HEK293T (cell line): ENCODE data around the gene KRT16.
"Not testable (repeated sequence)": the region's sequence is repeated elsewhere in the genome, so short reads cannot be mapped to it uniquely, and the experiment has no call there.

ENCODE experiments used
- CTCF ChIA-PET: fragments of 350-600 bp; formaldehyde crosslinking; extraction: SDS; loops from one replicate; lab custom pipeline; 2021; ENCODE audit warnings: antibody characterized with exemption, inconsistent platforms; lab: Yijun Ruan, JAX
- POLR2A ChIA-PET: fragments of 350-600 bp; formaldehyde crosslinking; extraction: SDS; loops from one replicate; lab custom pipeline; 2020; ENCODE audit warnings: antibody characterized with exemption, inconsistent platforms; lab: Yijun Ruan, JAX
- DNase-seq: peaks from one replicate; pipeline ENCODE4 v3.0.0; 2012; ENCODE audit warnings: mixed read lengths; ENCODE audit errors: extremely low spot score
- ARNT ChIP-seq: fragments of 450-650 bp; IDR thresholded peaks from 2 replicates; pipeline ENCODE4 v1.6.1; 2017; ENCODE audit warnings: mild to moderate bottlenecking
- BHLHE40 ChIP-seq: fragments of 450-650 bp; IDR thresholded peaks from 2 replicates; pipeline ENCODE4 v1.6.1; 2016; ENCODE audit warnings: mild to moderate bottlenecking, moderate library complexity, borderline replicate concordance
- CTBP1 ChIP-seq: fragments of 450-650 bp; IDR thresholded peaks from 2 replicates; pipeline ENCODE4 v1.6.1; 2016; ENCODE audit warnings: borderline replicate concordance
- ELF4 ChIP-seq: fragments of 450-650 bp; IDR thresholded peaks from 2 replicates; pipeline ENCODE4 v1.6.1; 2017; ENCODE audit warnings: antibody characterized with exemption
- FOXA1 ChIP-seq: fragments of 450-650 bp; IDR thresholded peaks from 2 replicates; pipeline ENCODE4 v1.6.1; 2016; ENCODE audit warnings: mild to moderate bottlenecking
- FOXK2 ChIP-seq: fragments of 450-650 bp; IDR thresholded peaks from 2 replicates; pipeline ENCODE4 v1.6.1; 2016; ENCODE audit warnings: mild to moderate bottlenecking
- FOXM1 ChIP-seq: fragments of 450-650 bp; IDR thresholded peaks from 2 replicates; pipeline ENCODE4 v1.6.1; 2017; ENCODE audit warnings: mild to moderate bottlenecking, borderline replicate concordance
- HDGF ChIP-seq: fragments of 450-650 bp; IDR thresholded peaks from 2 replicates; pipeline ENCODE4 v1.6.1; 2017; ENCODE audit warnings: antibody characterized with exemption, borderline replicate concordance
- L3MBTL2 ChIP-seq: fragments of 450-650 bp; conservative IDR thresholded peaks from 2 replicates; pipeline ENCODE4 v1.6.1; 2016; ENCODE audit warnings: mild to moderate bottlenecking
- LEF1 ChIP-seq: fragments of 450-650 bp; IDR thresholded peaks from 2 replicates; pipeline ENCODE4 v1.6.1; 2017; ENCODE audit warnings: mild to moderate bottlenecking, borderline replicate concordance
- NFRKB ChIP-seq: fragments of 450-650 bp; IDR thresholded peaks from 2 replicates; pipeline ENCODE4 v1.6.1; 2016; ENCODE audit warnings: mild to moderate bottlenecking, moderate library complexity
- SP1 ChIP-seq: fragments of 450-650 bp; IDR thresholded peaks from 2 replicates; pipeline ENCODE4 v1.6.1; 2017
- SUZ12 ChIP-seq: fragments of 450-650 bp; IDR thresholded peaks from 2 replicates; pipeline ENCODE4 v1.6.1; 2016; ENCODE audit warnings: mild to moderate bottlenecking
- TARDBP ChIP-seq: fragments of 450-650 bp; IDR thresholded peaks from 2 replicates; pipeline ENCODE4 v1.6.1; 2016
- ZNF384 ChIP-seq: fragments of 450-650 bp; IDR thresholded peaks from 2 replicates; pipeline ENCODE4 v1.6.1; 2016
- TF ChIP-seq, protein P1 (sequence below): fragments of 450-650 bp; IDR thresholded peaks from 2 replicates; pipeline ENCODE4 v1.6.1; 2016

The KRT16 gene

DNA sequence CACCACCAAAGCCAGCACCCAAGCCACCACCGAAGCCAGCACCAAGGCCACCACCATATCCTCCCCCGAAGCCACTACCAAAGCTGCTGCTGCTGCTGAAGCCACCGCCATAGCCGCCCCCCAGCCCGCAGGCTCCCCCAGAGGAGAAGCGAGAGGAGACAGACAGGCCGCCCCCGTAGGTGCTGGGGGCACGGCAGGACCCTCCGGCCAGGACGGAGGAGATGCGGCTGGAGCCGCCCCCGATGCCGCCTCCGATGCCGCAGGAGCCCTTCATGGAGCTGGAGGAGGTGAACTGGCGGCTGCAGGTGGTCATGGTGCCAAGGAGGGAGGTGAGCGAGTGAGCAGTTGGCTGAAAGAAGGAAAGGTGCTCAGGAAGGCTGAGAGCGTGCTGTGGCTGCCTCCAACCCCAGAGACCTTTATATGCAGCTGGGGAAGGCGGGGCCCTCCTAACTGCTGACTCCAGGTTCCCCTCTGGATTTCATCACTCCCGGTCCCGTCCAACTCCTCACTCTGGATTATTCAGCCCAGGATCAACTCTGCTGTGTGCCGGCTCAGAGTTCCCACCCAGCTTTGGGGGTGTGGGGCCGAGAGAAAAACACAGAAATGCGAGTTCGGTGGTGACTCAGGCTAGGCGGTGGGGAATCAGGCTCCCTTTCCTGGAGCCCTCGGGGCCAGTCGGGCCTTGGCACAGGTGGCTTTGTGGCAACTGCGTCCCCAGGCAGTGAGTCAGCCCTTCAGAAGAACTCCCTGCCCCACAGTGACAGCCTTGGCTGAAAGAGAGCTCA is at the start of gene KRT16:
TSS of gene KRT16 (minus strand) at position 392 of the 785 bp plus-strand sequence. CDS start at position 313, 79 bp downstream.
- DNase-seq, CTCF ChIA-PET, POLR2A ChIA-PET: not testable (repeated sequence)

DNA sequence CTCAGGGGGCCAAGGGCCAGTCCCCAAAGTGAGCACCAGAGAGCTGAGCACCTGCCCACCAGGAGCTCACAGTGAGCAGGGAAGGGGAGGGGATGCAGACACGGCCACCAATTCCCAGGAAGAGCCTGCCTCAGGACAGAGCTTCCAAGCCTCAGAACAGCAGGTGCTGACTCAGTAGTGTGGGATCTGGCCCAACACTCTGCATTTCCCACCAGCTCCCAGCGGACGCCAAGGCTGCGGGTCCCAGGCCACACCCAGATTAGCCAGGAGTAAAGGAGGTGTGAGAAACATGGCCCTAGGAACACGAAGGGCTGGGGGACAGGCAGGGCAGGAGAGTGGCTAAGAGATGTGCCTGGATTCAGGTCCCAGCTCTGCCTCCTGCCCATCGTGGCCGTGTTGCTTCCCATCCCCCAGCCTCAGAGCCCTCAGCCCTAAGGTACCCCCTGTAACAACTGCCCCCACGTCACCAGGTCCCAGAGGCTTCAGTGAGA is 47.7 kb upstream of the KRT16 start:
- no peak for DNase-seq
- CTCF ChIA-PET, result interaction anchor here (0.6 to 5.2 kb wide), 7 partner anchors 9 to 330 kb away, joined by 3 to 83 read pairs (median 6); no protein-coding TSS in a partner anchor
- no peak for TF ChIP-seq NFRKB
- TF ChIP-seq ELF4, result no peak
- TF ChIP-seq BHLHE40, result no peak
- TF ChIP-seq TARDBP, result no peak
- TF ChIP-seq SUZ12, result no peak
- no peak for TF ChIP-seq ARNT
- no peak for TF ChIP-seq ZNF384
- TF ChIP-seq HDGF, result no peak
- TF ChIP-seq CTBP1, result no peak
- no peak for TF ChIP-seq SP1
- POLR2A ChIA-PET, result interaction anchor here (1.0 to 2.0 kb wide), 2 partner anchors 28 to 270 kb away, joined by 5 to 18 read pairs; partner anchors contain the start of genes EIF1 and ODAD4

DNA sequence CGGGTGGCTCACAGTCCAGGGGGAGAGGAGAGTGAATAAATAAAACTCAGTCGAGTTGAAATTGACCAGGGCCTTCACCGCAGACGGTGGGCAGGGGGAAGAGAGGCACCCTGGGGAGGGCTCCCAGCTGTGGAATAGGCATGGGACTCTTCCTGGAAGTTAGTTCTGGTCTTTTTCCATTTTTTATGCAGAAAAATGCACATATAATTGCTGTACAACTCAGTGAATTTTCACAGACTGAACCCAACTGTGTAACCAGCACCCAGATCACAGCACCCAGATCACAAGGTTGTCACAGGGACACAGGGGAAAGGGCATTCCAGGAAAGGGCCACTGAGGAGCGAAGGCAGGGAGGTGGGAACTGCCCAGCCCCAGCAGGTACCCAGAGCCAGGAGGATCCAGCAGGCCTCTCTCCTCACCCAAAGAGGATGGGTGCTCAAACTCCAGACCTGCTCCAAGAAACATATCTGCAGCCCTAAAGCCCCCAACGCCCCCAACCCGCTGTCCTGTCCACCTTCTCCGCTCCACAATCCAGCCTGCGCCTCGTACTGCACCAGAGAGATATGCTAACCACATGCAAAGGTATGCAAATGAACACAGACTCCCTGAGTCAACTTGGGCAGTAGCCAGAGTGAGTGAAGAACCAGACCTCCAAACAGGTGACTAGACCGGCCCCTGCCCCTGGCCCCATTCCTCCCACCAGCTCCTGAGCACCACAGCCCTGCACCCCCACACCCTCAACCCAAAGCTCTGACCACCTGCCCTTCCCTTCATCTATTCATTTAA is 47.1 kb upstream of the KRT16 start:
- POLR2A ChIA-PET, result interaction anchor here (1.0 to 2.0 kb wide), 2 partner anchors 29 to 271 kb away, joined by 5 to 18 read pairs; partner anchors contain the start of genes EIF1 and ODAD4
- no peak for TF ChIP-seq FOXK2
- no peak for TF ChIP-seq SUZ12
- TF ChIP-seq ZNF384, result no peak
- no peak for TF ChIP-seq FOXA1
- no peak for TF ChIP-seq BHLHE40
- no peak for TF ChIP-seq SP1
- DNase-seq, result no peak
- CTCF ChIA-PET, result interaction anchor here (0.6 to 5.2 kb wide), 6 partner anchors 10 to 329 kb away, joined by 3 to 83 read pairs (median 6); no protein-coding TSS in a partner anchor

DNA sequence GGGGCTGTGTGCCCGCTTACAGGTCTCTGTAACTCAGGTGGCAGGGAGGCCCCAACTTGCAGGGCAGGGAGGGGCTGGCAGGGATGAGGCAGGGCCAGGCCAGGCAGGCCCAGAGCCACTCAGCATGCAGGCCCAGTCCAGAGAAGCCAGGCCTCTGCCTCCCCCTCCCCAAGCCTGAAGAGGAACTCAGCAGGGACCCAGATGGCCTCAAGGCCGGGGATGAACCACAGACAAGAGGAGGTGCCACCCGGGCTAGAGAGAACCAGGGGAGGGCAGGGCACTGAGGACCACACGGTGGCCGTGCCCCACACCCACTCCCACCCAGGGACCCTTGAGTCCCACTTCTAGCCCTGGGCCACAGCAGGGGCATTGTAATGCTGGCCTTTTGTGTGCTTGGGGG is 46.3 kb upstream of the KRT16 start:
- ChIA-PET CTCF (no interaction called here), POLR2A (no interaction called here)
- TF ChIP-seq HDGF (no peak), FOXK2 (no peak), NFRKB (no peak), TARDBP (no peak)
- no peak for DNase-seq

DNA sequence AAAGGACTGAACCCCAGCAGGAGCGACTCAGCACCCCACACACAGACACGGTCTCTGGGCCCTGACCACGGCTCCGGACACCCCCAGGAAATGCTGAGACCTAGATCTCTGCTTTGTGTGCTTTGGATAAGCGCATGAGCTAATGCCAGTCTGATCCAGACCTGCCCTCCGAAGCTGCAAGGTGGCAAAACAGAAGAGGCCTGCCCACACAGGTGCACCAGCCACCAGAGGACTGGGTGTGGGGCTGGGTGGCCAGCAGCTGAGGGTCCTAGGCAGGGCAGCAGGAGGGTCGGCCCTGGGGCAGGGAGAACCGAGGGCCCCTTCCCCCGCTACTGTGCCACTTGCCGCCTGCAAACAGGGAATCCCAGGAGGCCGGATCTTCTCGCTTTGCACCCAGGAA is 45.4 kb upstream of the KRT16 start:
- ChIA-PET POLR2A (interaction anchor here (0.7 to 0.9 kb wide), 3 partner anchors 31 to 272 kb away, joined by 3 to 4 read pairs (median 3); partner anchors contain the start of gene EIF1), CTCF (interaction anchor here (0.8 to 0.9 kb wide), 3 partner anchors 9 to 273 kb away, joined by 3 to 5 read pairs (median 4); partner anchors contain the start of gene ODAD4)
- TF ChIP-seq CTBP1, result no peak
- no peak for TF ChIP-seq BHLHE40
- TF ChIP-seq, protein P1, sequence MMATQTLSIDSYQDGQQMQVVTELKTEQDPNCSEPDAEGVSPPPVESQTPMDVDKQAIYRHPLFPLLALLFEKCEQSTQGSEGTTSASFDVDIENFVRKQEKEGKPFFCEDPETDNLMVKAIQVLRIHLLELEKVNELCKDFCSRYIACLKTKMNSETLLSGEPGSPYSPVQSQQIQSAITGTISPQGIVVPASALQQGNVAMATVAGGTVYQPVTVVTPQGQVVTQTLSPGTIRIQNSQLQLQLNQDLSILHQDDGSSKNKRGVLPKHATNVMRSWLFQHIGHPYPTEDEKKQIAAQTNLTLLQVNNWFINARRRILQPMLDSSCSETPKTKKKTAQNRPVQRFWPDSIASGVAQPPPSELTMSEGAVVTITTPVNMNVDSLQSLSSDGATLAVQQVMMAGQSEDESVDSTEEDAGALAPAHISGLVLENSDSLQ, result no peak
- TF ChIP-seq ARNT, result no peak
- TF ChIP-seq HDGF, result no peak
- TF ChIP-seq ZNF384, result no peak
- no peak for DNase-seq

DNA sequence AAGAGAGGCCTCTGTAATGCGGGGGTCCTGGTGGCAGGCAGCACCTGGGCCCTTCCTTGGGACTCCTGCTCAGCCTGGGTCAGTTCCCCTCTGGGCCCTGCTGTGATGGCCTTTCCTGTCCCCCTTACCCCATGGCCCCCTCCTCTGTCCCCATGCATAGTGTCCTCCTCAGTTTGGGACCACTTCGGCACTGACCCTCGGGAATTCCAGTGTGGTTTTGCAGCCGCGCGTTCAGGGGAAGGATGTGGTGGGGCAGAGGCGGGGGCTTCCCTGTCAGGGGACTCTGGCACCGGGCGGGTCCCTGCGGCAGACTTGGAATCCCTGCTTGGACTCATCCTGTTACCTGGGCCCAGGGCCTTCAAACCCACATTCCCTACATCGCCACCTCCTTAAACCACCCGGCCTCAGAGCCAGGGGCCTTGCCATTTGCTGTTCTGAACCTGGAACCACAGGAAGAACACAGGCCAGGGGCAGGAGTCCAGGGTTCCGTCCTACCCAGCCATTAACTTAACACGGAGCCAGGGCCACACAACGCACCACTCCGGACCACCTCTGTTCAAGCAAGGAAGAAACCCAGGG is 44.7 kb upstream of the KRT16 start:
- TF ChIP-seq ELF4 (no peak), FOXM1 (no peak), HDGF (no peak), TARDBP (no peak), NFRKB (no peak), FOXA1 (no peak), LEF1 (no peak), ZNF384 (no peak), SUZ12 (no peak), BHLHE40 (no peak), L3MBTL2 (no peak), FOXK2 (no peak), CTBP1 (no peak), ARNT (no peak), SP1 (no peak)
- TF ChIP-seq, protein P1, result no peak
- no peak for DNase-seq
- POLR2A ChIA-PET, result interaction anchor here (0.9 kb wide), 1 partner anchor 31 kb away, joined by 3 read pairs; the partner anchor contains the start of gene EIF1
- CTCF ChIA-PET, result interaction anchor here (0.8 to 2.8 kb wide), 2 partner anchors 108 to 1042 kb away, joined by 3 to 13 read pairs; no protein-coding TSS in a partner anchor
